ENCODE results near the gene CCNL1. TPM values are rescaled to one million over a fixed set of nuclear protein-coding genes. Genes with fewer than 3 reads are reported as not detected.

Gene CCNL1
- total RNA-seq, 1 donor from 2014 or later: 221 TPM

- intact Hi-C loops (cut with micrococcal nuclease): loop anchor here (1.0 kb wide), 1 partner anchor 8 kb away; no protein-coding TSS in a partner anchor
Measured at GRCh38 chr3:157128771-157129681, 30.9 kb downstream of the CCNL1 start.

DNA sequence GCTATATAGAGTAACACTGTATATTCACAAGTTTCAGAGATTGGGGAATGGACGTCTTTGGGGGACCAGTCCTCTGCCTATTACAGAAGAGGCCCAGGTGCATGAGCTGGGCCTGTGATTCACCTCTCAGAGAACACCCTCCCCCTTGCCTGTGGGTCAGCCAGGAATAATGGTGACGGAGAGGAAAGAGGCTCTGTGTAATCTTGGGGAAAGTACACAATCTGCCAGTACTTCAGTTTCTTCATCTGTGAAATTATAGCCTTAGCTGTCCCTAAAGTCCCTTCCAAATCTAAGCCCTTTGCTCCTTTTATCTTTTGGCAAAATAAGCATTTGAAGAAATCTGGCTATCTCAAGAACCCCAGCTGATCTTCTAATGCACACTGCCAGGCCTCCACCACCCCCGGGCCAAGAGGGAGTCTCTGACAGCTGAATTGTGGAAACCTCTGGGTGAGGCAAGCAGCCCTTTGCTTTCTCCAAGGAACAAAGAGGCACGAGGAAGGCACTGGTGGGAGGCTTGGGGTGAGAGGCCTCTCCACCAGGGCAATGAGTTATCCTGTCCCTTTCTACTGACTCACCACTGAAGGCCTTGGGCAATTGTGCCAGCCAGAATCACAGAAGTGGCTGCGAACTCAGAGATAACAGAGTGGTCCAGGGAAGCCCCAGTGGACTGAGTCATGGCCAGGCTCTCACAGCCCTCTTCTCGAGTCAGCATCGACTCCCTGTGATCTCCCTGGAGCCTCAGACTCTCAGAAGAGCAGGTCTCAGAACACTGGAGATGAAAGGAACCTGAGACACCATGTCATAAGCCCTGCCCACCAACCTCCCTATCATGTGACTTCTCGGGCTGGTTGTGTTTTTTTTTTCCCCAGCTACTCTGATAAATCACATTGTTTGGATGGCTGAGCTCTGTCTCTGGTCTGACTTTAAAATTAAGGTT, 31.8 kb downstream of the CCNL1 start:
- intact Hi-C loops (cut with micrococcal nuclease): loop anchor here (1.0 kb wide), 1 partner anchor 9 kb away; no protein-coding TSS in a partner anchor

- intact Hi-C loops (cut with micrococcal nuclease): no loop called here
Measured at GRCh38 chr3:157127268-157127667, 32.7 kb downstream of the CCNL1 start.

GRCh38 chr3:157126365-157126764, 33.6 kb downstream of the CCNL1 start:
- intact Hi-C loops (cut with micrococcal nuclease): no loop called here

DNA sequence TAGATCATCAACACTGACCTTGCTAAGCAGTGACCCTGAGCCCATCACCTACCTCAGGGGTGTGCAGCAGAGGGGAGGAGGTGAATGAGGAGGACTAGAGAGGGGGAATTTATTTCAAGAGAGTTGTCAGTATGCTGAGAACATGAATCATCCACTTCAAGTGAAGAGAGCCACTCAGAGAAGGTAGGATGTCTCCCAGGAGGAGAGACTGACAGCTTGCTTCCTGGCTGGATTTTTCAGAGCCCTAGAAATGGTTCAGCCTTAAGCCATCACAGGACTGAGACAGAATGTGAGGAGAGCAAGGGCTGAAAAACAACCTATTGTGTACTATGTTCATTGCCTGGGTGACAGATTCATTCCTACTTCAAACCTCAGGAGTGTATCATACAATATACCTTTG, 34.8 kb downstream of the CCNL1 start:
- intact Hi-C loops (cut with micrococcal nuclease): no loop called here

DNA sequence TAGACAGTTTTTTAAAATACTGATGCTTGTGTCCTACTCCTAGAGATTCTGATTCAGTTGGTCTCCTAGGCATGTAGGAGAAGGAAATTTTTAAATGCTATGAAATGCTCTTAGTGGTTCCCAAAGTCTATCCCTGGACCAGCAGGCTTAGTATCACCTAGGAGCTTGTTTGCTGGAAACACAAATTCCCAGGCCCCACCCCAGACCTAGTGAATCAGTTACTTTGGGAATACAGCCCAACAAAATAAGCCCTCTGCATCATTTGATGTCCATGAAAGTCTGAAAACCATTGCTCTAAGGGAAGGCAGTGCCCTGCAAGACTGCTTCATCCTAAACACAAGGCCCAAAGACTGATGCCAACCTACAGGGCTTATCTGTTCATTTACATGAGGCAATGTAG, 36.3 kb downstream of the CCNL1 start:
- intact Hi-C loops (cut with micrococcal nuclease): no loop called here

- intact Hi-C loops (cut with micrococcal nuclease): no loop called here
Measured at GRCh38 chr3:157122832-157123427, 37.0 kb downstream of the CCNL1 start.

- intact Hi-C loops (cut with micrococcal nuclease): no loop called here
Measured at GRCh38 chr3:157122116-157122515, 37.8 kb downstream of the CCNL1 start.

DNA sequence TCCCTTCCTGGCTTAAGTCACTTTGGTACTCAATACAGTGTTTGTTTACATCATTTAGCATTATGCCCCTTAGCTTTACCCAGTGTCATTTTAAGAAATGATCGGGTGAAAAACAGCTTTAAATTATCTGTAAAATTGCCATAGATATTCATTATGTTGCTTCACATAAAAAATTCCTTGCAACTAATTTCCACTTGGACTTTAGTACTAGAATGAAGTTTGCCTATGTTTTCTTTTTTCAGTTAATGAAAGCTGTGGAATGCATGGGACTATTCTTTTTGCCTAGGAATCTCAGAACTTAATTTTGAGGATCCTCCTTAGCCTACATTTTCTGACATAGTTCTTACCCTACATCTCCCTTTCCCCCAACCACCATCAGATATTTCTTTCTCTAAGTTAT, 38.4 kb downstream of the CCNL1 start:
- intact Hi-C loops (cut with micrococcal nuclease): no loop called here

GRCh38 chr3:157120071-157120892, 39.7 kb downstream of the CCNL1 start:
- intact Hi-C loops (cut with micrococcal nuclease): no loop called here

DNA sequence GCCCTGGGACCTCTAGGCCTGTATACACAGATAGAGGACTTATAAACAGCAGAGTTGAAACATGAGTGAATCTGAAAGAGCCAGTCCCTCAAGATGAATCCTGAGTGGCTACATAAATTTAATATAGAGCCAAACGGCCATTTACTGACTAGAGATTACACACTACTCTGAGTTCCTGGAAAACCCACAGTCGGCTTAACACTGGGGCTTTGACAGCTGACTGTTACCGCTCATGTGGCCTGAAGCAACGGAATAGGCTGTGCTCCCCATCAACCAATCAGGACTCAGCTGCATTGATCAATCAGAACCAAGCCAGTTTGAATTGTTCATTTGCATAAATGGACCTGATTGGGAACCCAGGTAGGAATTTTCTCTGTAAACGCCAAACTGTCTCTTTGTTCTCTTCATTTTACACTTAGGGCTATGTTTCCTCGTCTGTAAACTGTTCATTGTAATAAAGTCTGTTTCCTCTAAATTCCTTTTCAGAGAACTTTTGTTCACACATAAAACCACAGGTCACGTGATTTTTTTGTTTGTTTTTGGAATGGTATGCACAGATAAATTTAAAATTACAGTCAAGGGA, 40.5 kb downstream of the CCNL1 start:
- intact Hi-C loops (cut with micrococcal nuclease): no loop called here

DNA sequence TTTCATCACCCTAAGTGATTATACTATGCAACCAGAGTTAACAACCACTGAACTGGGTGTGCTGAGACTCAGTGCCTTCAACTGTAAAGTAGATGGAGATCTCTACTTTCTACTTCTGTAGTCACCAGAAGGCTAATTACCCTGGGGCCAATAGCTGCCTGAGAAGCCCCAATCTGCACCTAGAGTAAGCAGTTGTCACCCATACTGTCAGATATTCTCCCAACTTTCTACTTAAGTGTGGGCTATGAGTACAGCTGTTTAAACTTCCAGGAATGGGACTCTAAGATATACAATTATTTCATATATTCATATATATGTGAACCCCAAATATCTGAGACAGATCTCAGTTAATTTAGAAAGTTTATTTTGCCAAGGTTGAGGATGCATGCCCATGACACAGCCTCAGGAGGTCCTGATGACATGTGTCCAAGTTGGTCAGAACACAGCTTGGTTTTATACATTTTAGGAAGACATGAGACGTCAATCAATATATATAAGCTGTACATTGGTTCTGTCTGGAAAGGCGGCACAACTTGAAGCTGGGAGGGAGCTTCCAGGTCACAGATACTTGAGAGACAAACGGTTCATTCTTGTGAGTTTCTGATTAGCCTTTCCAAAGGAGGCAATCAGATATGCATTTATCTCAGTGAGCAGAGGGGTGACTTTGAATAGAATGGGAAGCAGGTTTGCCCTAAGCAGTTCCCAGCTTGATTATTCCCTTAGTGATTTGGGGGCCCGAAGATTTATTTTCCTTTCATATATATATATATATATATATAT, 41.9 kb downstream of the CCNL1 start:
- intact Hi-C loops (cut with micrococcal nuclease): no loop called here

DNA sequence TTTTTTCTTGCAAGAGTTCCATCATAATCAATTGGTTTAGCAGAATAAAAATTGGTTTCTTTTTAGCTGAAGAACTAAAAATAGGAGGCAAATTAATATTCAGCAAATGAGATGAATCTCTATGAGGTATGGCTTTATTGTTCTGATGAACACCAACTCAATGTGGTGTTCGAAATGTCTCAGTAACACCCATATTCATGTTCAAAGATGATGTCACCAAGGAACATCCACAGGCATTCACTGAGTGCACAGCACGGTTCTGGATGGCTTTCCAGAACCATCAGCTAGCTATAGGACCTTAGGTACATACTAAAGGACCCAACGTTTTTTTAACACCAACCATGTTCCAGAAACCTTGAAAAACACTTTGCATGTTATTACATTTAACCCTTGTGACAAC, 42.7 kb downstream of the CCNL1 start:
- intact Hi-C loops (cut with micrococcal nuclease): no loop called here

GRCh38 chr3:157116017-157116416, 43.9 kb downstream of the CCNL1 start:
- intact Hi-C loops (cut with micrococcal nuclease): no loop called here

DNA sequence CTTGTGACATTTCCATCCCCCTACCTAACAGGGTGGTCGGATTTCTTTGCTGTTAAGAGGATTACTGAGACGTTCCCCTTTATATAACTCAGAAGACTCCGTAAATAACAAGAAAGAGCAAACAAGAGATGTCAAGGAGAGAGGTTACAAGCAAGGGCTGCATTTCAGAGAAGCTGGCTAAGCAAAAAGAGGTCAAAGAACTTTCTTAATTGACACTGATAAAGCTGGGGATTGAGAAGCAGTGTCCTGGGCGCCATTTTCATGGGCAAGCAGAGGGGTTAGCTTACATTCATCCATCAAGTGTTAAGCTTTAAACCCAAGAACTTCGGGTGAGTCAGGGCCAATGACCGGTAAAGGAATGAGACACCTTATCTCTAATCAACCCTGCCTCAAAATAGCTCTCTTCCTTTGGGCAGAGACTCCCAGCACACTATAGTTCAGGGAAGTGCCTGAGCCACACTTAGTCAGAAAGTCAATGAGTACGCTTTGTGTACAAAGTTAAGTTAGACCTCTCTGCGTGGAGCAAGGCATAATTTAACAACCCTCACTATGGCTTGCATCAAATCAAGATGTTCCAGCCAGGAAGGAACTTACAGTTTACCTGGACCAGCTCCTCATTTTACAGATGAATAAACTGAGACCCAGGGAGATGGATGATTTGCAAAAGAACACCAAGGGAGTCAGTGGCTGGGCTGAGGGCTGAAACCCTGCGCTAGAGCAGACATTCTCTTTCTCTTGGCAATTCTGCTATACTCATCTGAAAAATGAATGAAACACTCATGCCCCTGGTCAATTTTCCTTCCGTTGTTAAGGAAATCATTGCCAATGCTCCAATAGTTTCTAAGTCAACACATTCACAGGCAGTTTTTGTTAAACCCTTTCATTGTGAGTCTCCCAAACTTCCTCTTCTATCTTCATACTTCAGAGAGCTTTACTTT, 44.6 kb downstream of the CCNL1 start:
- intact Hi-C loops (cut with micrococcal nuclease): no loop called here

DNA sequence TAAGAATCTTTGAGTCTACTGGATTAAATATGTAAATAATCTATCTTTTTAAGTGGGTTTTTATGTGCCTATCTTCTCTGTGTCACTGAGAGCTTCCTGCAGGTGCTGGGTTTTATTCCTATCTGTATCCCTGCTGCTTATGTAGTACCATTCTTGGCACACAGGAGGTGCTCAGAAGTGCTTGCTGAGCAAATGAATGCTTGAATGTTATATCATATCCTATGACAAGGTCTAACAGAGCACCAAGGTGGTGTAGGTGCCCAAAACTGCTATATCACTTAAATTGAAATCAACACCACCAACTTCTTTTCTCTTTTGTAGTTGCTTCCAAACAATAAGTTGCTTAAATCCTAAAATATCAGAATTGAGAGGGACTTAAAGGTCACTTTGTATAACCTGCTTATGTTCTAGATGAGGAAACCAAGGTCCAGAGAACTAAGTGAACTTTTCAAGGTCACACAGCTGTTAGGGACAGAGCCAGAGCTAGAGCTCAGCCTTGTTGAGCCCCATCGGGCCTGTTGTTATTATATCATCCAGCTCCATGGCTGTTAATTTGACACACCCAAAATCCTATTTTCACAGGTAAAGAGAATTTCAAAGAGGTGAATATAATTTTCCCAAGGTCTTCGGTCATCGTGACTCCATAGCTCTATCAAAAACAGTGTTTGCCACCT, 46.0 kb downstream of the CCNL1 start:
- intact Hi-C loops (cut with micrococcal nuclease): no loop called here

DNA sequence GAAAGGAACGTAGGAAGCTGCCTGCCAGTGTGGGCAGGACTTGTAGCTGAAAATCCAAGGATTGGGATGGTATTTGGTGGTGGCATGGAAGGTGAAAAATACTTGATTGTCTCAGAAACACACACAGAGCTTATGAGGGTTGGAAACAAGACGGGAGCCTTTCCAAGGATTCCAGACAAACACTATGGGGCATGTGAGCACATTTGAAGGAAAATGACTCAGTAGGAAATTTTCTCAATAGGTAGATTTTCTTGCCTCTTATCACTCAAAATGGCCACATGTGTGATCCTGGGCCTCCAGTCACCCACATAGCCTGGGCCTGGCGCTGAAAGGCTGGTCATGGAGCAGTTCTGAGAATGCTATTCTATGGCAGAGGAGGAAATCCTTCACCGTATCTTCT, 47.4 kb downstream of the CCNL1 start:
- intact Hi-C loops (cut with micrococcal nuclease): no loop called here

DNA sequence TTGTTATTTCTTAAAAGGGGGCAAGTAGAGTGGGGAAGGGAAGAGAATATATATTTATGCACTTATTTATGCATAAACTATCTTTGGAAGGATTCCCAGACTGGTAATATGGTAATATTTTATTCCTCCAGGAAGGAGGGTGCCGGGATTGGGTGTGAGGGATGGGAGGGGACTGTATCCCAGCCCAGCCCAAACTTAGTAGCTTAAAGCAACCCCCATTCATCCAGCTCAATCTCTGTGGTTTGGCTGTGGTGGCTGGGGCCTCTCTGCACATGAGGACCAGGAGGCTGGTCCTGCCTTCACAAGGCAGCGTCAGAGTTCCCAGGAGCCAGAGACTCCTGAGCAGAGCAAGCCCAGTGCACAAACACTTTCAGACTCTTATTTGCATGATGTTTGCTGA, 48.4 kb downstream of the CCNL1 start:
- intact Hi-C loops (cut with micrococcal nuclease): no loop called here
